ENCODE results near the gene RPL11.
A peak's percentile ranks its signal among the peaks of the same experiment; 100 is the strongest.

RPL11 gene

DNA sequence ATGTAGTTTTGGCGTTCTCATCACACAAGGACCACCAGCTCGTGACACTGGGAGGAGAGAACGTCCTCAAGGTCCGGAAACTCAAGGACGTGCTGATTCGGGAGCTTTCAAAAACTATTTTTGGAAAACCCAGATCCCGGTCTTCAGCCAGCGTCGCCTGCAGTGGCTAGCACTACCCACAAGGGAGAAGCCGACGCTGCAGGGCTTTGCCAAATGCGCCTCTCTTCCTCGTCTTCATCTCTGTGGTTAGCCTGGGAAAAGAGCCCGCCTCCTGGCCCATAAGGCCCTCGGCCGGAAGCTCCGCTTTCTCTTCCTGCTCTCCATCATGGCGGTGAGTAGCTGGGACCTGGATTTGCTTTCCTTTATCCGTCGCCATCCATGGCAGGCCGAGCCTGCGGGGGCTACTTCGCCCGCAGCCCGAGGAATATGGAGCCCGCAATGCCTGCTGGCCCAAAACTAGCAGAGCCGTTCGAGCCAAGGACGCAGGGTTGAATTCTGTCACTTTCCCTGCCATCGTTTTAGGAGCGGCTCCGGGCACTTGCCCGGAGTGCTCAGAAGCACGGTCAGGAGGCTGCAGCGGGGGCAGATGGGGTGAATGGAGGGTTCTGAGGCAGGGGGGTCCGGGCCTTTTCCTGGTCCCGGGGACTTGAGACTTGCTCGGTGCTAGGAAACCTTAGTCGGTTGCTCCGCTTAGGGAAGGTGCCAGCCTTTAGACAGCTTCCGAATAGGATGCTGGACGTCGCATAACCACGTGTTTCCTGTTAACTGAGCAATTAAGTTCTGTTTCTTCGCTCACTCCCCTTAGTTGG is at the start of gene RPL11:
RPL11 (plus strand) TSS at position 308 of the 809 bp plus-strand sequence; CDS start at position 326, 18 bp downstream.
- TF ChIP-seq, protein P1, sequence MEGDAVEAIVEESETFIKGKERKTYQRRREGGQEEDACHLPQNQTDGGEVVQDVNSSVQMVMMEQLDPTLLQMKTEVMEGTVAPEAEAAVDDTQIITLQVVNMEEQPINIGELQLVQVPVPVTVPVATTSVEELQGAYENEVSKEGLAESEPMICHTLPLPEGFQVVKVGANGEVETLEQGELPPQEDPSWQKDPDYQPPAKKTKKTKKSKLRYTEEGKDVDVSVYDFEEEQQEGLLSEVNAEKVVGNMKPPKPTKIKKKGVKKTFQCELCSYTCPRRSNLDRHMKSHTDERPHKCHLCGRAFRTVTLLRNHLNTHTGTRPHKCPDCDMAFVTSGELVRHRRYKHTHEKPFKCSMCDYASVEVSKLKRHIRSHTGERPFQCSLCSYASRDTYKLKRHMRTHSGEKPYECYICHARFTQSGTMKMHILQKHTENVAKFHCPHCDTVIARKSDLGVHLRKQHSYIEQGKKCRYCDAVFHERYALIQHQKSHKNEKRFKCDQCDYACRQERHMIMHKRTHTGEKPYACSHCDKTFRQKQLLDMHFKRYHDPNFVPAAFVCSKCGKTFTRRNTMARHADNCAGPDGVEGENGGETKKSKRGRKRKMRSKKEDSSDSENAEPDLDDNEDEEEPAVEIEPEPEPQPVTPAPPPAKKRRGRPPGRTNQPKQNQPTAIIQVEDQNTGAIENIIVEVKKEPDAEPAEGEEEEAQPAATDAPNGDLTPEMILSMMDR (IDR thresholded peaks at IDR 0.05; ENCODE audit: unreplicated experiment in 3 of 3) = peak; percentile 76 to 88 (median 86)
- Mint-ChIP-seq H3K4me1 (peaks cover 47% of the 10 kb centered on the region), H3K9me3 (peaks cover 1% of the 10 kb centered on the region), H3K4me3 (peak within 1 kb of the TSS; percentile 97 to 99 (median 98)), H3K27ac (peak within 1 kb of the TSS; percentile 87 to 98 (median 96)), H3K27me3 (ENCODE audit: low read depth) (no peaks in the 10 kb centered on the region), H3K36me3 (ENCODE audit: low read depth) (peaks cover 44% of the 10 kb centered on the region)

DNA sequence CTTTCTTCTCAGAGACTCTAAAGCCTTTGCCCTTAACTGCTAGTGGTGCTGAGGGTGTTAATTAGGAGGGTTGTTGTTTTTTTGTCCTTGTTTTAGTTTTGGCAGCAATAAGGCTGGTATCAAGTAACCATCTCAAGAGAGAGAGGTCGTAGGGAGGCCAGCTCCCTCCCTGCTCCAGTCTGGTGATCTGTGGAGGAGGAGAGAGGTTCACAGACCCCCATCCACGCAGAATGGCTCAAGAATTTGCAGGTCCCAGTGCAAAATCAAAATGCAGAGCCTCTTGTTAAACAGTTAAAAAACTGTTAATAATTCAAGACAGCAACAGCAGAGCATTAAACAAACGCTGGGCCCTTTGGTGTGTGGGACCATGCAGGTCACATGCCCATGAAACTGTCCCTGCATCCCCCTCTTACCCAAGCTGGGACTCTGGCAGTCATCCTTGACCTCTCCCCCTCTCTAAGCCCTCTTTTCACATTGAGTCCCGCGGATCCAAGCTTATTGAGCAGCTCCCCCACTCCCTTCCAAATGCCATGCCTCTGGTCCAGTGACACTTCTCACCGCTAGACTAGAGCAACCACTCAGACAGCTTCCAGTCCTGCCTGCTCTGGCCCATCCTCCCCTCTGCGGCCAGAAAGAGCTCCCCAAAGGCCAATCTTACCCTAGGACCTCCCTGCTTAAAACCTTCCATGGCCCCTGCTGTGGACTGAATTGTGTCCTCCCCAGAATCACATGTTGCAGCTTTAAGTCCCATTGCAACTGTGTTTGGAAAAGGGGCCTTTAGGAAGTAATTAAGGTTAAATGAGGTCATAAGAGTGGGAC is 47.7 kb upstream of the RPL11 start:
- H3K4me1 Mint-ChIP-seq = peaks cover 28% of the 10 kb centered on the region
- H3K27me3 Mint-ChIP-seq (ENCODE audit: low read depth) = no peaks in the 10 kb centered on the region
- H3K36me3 Mint-ChIP-seq (ENCODE audit: low read depth) = no peaks in the 10 kb centered on the region
- peak overlapping the region; percentile 17 to 38 (median 35) for H3K4me3 Mint-ChIP-seq
- no peaks in the 10 kb centered on the region for H3K9me3 Mint-ChIP-seq
- TF ChIP-seq, protein P1 (IDR thresholded peaks at IDR 0.05; ENCODE audit: unreplicated experiment in 3 of 3) = no peak
- peak overlapping the region; percentile 89 to 93 (median 91) for H3K27ac Mint-ChIP-seq

DNA sequence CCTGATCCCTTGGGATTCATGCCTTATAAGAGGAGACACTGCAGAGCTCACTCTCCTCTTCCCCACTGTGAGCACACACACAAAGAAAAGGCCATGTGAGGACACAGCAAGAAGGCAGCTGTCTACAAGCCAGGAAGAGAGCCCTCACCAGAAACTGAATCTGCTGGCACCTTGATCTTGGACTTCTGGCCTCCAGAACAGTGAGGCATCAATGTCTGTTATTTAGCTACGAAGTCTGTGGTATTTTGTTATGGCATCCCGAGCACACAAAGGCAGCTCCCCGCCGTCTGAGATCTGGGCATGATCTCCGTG is 47.1 kb upstream of the RPL11 start:
- no peaks in the 10 kb centered on the region for H3K9me3 Mint-ChIP-seq
- peak overlapping the region in 1 of 3 experiments; percentile 28 for H3K4me3 Mint-ChIP-seq
- peak overlapping the region; percentile 89 to 93 (median 91) for H3K27ac Mint-ChIP-seq

DNA sequence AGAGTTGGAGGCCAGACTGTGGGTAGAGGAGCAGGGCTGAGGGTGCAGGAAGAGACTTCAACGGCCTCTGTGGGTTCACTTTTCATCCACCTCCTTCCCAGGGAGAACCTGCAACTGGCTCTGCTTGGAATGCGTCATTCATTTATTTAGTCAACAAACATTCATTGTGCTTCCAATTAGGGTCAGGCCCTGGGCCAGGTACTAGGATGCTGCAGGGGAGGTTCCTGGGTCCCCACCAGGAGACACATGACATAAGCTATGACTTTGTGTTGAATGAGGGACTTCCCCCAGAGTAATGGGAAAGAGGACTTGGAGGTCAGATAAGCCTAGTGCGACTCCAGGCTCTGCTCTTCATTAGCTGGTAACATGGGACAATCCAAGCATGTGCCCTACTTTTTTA is 46.3 kb upstream of the RPL11 start:
- peaks cover 23% of the 10 kb centered on the region for H3K4me1 Mint-ChIP-seq
- no peak overlapping the region for H3K4me3 Mint-ChIP-seq
- TF ChIP-seq, protein P1 (IDR thresholded peaks at IDR 0.05; ENCODE audit: unreplicated experiment in 3 of 3) = no peak
- no peaks in the 10 kb centered on the region for H3K36me3 Mint-ChIP-seq (ENCODE audit: low read depth)
- no peaks in the 10 kb centered on the region for H3K27me3 Mint-ChIP-seq (ENCODE audit: low read depth)
- no peaks in the 10 kb centered on the region for H3K9me3 Mint-ChIP-seq
- peak overlapping the region; percentile 89 to 93 (median 91) for H3K27ac Mint-ChIP-seq

More for the DNA sequence above, 47.1 kb upstream of the RPL11 start:
- TF ChIP-seq, protein P1 (IDR thresholded peaks at IDR 0.05; ENCODE audit: unreplicated experiment in 3 of 3) = no peak
- H3K27me3 Mint-ChIP-seq (ENCODE audit: low read depth) = no peaks in the 10 kb centered on the region
- H3K4me1 Mint-ChIP-seq = peaks cover 23% of the 10 kb centered on the region
- H3K36me3 Mint-ChIP-seq (ENCODE audit: low read depth) = no peaks in the 10 kb centered on the region

DNA sequence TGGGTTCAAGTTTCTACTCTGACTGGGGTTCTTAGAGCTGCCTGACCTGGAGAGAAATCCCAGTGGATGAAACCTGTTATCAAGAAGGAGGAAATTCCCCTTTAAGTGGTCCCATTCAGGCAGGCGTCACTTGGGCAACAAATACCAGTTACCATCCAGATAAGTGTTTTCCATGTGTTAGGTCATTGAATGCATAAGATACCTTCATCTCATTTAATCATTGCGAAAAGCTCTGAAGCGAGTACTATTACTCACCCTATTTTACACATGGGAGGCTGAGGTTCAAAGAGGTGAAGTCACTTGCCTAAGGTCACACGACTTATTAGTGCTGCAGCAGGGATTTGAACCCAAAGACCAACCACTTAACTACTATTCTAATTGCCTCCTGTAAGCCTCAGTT is 45.5 kb upstream of the RPL11 start:
- Mint-ChIP-seq H3K27me3 (ENCODE audit: low read depth) (no peaks in the 10 kb centered on the region), H3K4me3 (no peak overlapping the region), H3K4me1 (peaks cover 28% of the 10 kb centered on the region), H3K27ac (peak overlapping the region in 2 of 3 experiments; percentile 41 to 93), H3K9me3 (no peaks in the 10 kb centered on the region), H3K36me3 (ENCODE audit: low read depth) (no peaks in the 10 kb centered on the region)
- TF ChIP-seq, protein P1 (IDR thresholded peaks at IDR 0.05; ENCODE audit: unreplicated experiment in 3 of 3) = no peak
